NOMO-1 (cell line): ENCODE results near the gene NEK2.
"Not testable (repeated sequence)": the region's sequence is repeated elsewhere in the genome, so short reads cannot be mapped to it uniquely, and the experiment has no call there.

Experiments used
- DNase-seq, 2 experiments: peaks; one replicate each; lab custom pipeline; 2025; ENCODE audit not compliant: unreplicated experiment in 2 of 2; lab: John Stamatoyannopoulos, UW

NEK2 gene

GRCh38 chr1:211634461-211634860 lies 41.0 kb downstream of the NEK2 start:
- DNase-seq: no peak

DNA sequence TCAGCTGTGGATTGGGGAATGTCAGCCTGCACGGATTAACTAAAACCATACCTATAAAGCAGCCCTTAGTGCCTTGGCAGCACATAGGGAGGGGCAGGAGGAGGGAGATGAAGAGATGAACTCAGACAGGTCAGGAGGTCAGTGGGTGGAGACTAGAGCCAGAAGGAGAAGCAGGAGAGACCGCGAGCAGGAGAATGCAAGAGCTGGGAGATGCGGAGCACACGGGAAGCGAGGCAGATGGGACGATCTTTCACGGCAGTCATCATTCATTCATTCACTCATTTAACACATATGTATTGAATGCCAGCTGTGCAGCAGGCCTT lies 41.9 kb downstream of the NEK2 start:
- DNase-seq: no peak

- DNase-seq: no peak
These were observed 42.5 kb downstream of the NEK2 start for GRCh38 chr1:211632808-211633523.

DNA sequence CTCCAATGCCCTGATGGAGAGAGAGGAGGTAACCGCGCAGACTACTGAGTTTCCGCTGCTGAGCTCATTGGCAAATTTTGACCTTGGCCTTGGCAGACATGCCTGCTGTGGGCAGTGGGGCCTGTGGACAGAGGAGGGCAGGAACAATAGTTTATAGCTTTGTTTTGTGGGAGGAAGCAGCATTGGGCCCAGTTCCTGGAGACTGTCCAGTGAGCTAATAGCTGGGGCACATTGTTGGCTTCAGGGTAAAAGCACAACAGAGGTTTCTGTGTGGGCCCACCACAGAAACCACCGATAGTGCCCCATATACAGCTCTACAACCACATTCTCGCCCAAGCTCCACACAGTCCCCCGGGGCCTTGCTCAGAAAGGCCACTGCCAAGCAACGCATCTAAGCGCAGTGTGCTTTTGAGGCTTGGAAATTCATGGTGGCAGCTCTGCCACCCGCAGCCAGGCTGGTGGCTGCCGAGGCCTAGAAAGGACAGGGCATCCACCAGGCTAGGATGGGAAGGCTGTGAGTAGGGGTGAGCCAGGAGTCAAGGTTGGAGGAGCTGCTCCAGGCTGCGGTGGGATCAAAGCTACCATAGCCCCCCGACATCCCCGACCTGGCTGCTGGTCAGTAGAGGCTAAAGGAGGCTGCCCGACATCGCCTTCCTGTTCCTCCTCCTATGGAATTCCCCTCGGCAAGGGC lies 43.2 kb downstream of the NEK2 start:
- no peak for DNase-seq

- DNase-seq: no peak
These were observed 44.3 kb downstream of the NEK2 start for GRCh38 chr1:211631168-211631567.

DNA sequence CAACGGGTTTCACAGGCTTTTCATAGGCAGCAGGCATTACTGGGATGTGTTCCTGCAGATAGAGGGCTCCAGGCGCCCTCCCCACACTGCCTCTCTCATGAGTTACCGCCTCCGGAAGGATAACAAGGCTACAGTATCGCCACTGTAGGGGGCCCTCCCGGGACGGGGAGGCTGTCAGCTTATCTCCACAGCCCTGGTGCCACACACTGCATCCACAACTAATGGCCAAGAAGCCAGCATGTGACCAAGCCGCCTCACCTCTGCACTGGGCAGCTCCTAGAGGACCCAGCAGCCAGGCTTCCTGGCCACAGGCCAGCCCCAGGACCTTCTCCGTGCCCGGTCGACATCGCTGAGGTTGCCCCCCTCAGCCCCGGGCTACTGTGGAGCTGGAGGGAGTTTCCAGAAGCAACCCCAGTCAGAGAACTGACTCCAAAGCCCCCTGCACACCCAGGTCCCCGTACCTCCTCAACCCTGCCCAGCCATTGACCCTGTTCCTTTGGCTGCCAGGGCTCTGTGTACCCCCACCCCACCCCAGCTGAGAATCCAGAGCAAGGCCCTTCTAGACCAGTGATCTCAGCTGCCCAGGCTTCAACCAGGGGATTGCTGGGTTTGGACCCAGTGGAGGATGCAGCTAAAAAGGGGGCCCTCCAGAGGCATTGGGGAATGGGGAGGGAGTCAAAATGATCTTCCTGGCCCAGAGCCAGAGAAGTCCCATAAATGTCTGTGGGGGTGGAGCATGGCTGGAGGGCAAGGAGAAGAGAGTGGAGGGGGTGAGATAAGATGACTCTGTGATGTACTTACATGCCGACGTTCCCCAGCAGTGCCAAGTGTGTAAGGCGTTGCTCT lies 45.0 kb downstream of the NEK2 start:
- no peak for DNase-seq

GRCh38 chr1:211628417-211628816 lies 47.0 kb downstream of the NEK2 start:
- no peak for DNase-seq

DNA sequence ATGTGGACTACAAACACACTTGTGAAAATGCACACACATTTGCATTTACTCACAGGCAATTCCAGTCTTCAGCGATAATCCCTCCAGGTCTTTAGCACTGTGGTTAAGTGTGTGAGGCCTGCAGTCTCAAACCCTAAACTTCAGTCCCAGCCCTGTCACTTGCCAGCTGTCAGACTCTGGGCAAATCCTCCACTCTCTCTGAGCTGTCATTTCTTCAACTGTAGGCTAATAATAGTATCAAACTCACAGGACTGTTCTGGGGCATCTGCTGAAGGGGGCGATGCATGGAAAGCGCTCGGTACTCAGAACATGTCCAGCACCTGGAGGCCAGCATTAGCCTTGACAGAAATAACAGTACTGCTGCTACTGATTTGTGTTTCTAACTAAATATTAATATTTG lies 48.2 kb downstream of the NEK2 start:
- DNase-seq: no peak

GRCh38 chr1:211625866-211626265 lies 49.6 kb downstream of the NEK2 start:
- not testable (repeated sequence) for DNase-seq

GRCh38 chr1:211625040-211625439 lies 50.4 kb downstream of the NEK2 start:
- DNase-seq: peak; percentile 35 to 75

DNA sequence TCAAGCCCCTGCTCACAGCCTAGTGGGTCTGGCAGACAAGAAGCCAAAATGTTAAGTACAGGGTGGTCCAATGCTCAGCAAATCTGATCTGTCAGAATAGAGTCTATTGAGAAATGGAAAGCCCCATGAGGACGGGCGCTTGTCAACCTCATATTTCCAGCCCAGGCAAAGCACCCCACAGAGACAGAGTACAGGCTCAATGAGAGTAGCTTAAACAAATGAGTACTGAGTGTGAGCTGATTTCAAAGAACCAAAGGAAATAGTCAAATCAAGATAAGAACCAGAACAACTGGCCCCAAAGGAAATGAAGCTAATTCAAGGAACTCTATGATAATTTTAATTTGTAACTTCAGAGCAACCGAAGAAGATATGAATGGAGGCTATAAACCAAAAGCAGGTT lies 51.9 kb downstream of the NEK2 start:
- DNase-seq: no peak

DNA sequence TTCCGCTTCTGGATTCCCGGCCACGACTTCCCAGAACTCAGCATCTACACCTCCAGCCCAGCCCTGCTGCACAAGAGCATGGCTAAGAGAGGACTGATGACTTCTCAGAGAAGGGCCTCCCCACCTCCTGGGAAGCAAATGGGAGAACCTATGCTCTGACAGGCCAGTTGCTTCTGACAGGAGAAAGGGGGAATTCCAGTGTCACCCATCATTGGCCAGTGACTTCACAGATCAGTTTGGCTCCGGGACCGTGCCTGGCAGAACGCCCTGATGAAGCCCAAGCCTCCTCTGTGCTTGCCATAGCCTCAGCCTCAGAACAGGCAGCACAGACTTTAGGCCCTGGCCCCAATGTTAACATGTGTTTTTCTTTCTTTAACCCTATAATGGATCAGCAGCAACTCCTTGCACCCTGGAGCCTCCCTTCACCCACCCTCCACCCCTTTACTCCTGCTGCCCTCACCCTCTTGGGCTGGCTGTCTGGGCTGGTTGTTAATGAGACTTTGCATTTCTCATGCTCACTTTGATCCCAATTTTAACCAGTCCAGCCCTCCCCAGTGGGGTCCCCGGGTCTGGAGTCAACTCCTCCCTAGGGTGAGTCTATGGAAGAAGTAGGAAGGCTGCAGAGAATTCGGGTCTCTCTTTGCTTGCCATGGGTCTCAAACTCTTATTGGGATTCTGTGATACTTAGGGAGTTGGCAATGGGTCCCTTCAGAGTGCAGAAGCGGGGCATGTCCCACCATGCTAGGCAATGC lies 53.8 kb downstream of the NEK2 start:
- no peak for DNase-seq

DNA sequence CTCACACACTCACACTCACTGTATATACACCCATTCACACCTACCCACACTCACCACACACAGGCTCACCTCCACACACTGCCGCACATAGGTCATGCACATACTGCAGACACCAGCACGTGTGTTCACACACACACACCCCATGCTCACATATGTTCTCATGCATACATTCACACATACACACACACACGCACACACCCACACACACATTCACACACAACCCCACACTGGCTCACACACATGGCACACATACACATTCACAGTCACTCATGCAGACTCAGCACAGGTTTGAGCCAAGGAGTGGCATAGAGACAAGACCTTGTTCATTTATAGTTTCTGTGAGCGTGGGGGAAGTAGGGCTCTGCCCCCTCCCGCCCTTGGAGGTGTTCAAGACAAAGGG lies 55.3 kb downstream of the NEK2 start:
- no peak for DNase-seq

- no peak for DNase-seq
These were observed 56.1 kb downstream of the NEK2 start for GRCh38 chr1:211619033-211619996.

DNA sequence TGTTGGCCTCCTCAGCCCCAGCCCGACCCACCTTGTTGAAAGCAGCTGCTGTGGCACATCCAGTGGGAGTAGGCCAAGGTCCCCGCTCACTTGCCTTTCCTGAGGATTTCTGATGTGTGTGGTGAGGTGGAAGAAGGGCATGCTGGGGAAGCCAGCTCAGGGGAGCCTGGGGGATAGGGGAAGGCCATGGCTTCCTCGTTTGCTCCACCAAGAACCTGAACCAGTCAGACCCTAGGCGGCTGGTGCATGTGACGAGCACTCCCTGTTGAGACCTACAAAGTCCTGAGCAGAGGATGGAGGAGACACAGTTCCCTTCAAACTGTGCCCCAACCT lies 58.5 kb downstream of the NEK2 start:
- no peak for DNase-seq

DNA sequence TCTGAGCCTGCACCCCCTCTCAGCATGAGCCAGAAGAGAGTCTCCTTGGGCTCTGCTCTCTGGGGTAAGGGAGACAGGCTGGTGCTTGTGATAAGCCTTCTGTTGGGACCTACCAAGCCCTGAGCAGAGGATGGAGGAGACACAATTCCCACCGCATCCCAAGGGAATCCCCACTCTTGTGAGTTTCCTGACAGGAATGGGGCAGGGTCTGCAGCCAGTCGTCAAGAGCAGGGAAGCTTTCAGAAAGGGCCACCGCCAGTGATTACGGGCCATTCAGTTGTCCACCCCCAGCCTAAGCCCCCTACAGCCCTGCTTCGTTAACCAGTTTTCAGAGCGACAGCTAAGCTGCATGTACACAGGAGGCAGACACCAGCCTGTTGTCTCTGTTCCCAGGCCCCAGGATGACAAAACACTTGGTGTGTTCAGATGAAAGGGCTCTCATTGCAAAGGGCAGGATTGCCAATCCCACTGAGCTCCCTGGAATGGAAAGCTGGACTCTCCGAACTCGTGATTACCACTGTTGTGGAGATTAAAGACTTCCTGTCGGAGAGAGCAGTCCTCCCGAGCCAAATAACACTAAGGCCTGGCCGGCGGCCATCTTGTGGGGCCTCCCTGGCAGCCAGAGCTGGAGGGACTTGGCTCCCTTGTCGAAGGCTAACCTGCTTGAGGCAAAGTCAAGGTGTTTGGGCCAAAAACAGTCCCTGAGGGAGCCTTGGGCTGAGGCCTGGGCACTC lies 59.0 kb downstream of the NEK2 start:
- DNase-seq: no peak

DNA sequence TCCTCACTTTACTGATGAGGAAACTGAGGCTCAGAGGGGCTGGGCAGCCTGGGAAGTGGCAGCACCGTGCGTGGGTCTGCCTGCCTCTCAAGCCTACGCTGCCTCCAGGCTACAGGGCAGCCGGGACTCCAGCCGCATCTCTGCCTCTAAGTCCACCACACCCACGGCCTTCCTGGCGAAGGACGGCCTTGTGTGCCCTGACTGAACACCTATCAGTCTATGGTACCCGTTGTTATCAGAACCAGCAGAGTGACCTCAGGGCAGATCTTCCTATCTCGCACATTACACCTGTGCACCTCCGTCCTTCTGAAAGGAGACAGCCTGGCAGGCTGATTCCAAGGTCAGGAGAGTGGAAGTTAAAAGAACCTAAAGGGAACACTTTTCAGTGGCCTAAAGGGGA lies 60.8 kb downstream of the NEK2 start:
- DNase-seq: no peak

GRCh38 chr1:211613951-211614350 lies 61.5 kb downstream of the NEK2 start:
- DNase-seq: no peak
